ENCODE results near the gene VPS13D.

- TF ChIP-seq POLR2A (IDR thresholded peaks at IDR 0.05) = no peak
- TF ChIP-seq CTCF (IDR thresholded peaks at IDR 0.05) = no peak
These were observed 32.3 kb upstream of the VPS13D start for GRCh38 chr1:12197483-12197880.

Data from Peyer's patch (tissue), 4 donors.